Adrenal gland (tissue), 5 donors: ENCODE measurements around the gene CYB5R4.

Experiments
- CTCF ChIP-seq, 6 experiments: fragments of 450-650 bp in 4 of 6; fragments of 200-600 bp in 2 of 6; sonication (generic) in 1 of 6; IDR thresholded peaks; 1 replicate in 5 of 6; 2 replicates in 1 of 6; pipeline versions ENCODE4 v1.5.1 to v1.8.0; 2016 to 2021; ENCODE audit warnings: antibody characterized with exemption in 6 of 6, mild to moderate bottlenecking in 2 of 6, moderate library complexity in 1 of 6
- POLR2A ChIP-seq, 2 donors: fragments of 450-650 bp; IDR thresholded peaks; one replicate each; pipeline ENCODE4 v1.6.1; 2017; ENCODE audit warnings: antibody characterized with exemption in 2 of 2, mild to moderate bottlenecking in 2 of 2, moderate library complexity in 1 of 2
- donor health status: DM: no; HTN: no; CAD: no.

GRCh38 chr6:83893024-83893423, 33.5 kb downstream of the CYB5R4 start:
- TF ChIP-seq CTCF (IDR thresholded peaks at IDR 0.05) (no peak), POLR2A (IDR thresholded peaks at IDR 0.05) (no peak)
